ENCODE measurements around the gene TTL.
"Not testable (repeated sequence)": the region's sequence is repeated elsewhere in the genome, so short reads cannot be mapped to it uniquely, and the experiment has no call there.

- not testable (repeated sequence) for TF ChIP-seq POLR2A, CTCF (IDR thresholded peaks at IDR 0.05)
Observed at GRCh38 chr2:112566508-112566907, 84.6 kb downstream of the TTL start.
